ENCODE results near the gene PDILT.
"Not testable (repeated sequence)": the region's sequence is repeated elsewhere in the genome, so short reads cannot be mapped to it uniquely, and the experiment has no call there.

DNA sequence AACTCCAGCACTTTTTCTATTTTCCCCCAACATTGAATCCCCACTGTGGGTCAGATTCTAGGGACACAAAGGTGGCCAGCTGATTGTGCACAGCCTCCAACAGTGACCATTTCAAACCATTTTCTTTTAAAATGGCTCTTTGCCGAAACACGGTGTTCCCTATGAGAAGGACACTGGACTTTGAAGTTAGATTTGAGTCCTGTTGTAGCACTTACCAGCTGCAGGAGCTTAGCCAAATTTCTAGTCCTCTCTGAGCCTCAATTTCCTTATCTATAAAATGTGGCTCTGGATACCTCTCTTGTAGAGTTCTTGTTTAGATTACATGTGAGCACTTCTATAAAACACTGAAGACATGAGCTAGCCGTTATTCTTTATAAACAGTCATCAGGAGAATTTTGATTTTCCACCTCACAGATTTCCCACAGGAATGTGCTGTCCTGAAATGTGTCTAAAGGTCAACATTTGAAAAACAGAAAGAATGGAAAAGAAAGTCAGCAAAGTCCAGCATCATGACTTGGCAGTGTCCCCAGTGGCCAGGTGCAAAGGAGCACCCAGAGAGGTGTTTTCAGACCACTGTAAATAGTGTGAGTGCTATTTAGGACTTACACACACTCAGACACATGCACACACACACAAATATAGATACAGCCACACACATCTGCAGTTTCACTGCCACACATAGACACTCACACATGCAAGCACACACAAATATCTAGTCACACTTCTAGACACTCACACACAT, 42.3 kb upstream of the PDILT start:
- TF ChIP-seq, protein P1, sequence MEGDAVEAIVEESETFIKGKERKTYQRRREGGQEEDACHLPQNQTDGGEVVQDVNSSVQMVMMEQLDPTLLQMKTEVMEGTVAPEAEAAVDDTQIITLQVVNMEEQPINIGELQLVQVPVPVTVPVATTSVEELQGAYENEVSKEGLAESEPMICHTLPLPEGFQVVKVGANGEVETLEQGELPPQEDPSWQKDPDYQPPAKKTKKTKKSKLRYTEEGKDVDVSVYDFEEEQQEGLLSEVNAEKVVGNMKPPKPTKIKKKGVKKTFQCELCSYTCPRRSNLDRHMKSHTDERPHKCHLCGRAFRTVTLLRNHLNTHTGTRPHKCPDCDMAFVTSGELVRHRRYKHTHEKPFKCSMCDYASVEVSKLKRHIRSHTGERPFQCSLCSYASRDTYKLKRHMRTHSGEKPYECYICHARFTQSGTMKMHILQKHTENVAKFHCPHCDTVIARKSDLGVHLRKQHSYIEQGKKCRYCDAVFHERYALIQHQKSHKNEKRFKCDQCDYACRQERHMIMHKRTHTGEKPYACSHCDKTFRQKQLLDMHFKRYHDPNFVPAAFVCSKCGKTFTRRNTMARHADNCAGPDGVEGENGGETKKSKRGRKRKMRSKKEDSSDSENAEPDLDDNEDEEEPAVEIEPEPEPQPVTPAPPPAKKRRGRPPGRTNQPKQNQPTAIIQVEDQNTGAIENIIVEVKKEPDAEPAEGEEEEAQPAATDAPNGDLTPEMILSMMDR (IDR thresholded peaks at IDR 0.05) = not testable (repeated sequence)
- TF ChIP-seq POLR2A (IDR thresholded peaks at IDR 0.05) = not testable (repeated sequence)

Measured in lower leg skin (tissue), 3 donors.